ENCODE results near the gene SLC35F4.

Gene SLC35F4

GRCh38 chr14:57612946-57613345 is 252.9 kb downstream of the SLC35F4 start:
- DNase-seq (ENCODE audit: low spot score): no peak

- DNase-seq (ENCODE audit: low spot score): no peak
Measured at GRCh38 chr14:57611555-57612075, 254.3 kb downstream of the SLC35F4 start.

- no peak for DNase-seq (ENCODE audit: low spot score)
Measured at GRCh38 chr14:57610631-57611030, 255.3 kb downstream of the SLC35F4 start.

- no peak for DNase-seq (ENCODE audit: low spot score)
Measured at GRCh38 chr14:57609192-57610075, 256.5 kb downstream of the SLC35F4 start.

GRCh38 chr14:57607086-57607485 is 258.8 kb downstream of the SLC35F4 start:
- DNase-seq (ENCODE audit: low spot score): no peak

- DNase-seq (ENCODE audit: low spot score): no peak
Measured at GRCh38 chr14:57583396-57583795, 282.5 kb downstream of the SLC35F4 start.

- no peak for DNase-seq (ENCODE audit: low spot score)
Measured at GRCh38 chr14:57582746-57583145, 283.1 kb downstream of the SLC35F4 start.

- no peak for DNase-seq (ENCODE audit: low spot score)
Measured at GRCh38 chr14:57578801-57579200, 287.1 kb downstream of the SLC35F4 start.

GRCh38 chr14:57576498-57576897 is 289.4 kb downstream of the SLC35F4 start:
- no peak for DNase-seq (ENCODE audit: low spot score)

GRCh38 chr14:57575482-57575881 is 290.4 kb downstream of the SLC35F4 start:
- DNase-seq (ENCODE audit: low spot score): no peak

- no peak for DNase-seq (ENCODE audit: low spot score)
Measured at GRCh38 chr14:57574617-57575288, 291.1 kb downstream of the SLC35F4 start.

GRCh38 chr14:57573173-57573572 is 292.7 kb downstream of the SLC35F4 start:
- DNase-seq (ENCODE audit: low spot score): no peak

- no peak for DNase-seq (ENCODE audit: low spot score)
Measured at GRCh38 chr14:57568554-57568953, 297.3 kb downstream of the SLC35F4 start.

GRCh38 chr14:57567220-57567619 is 298.7 kb downstream of the SLC35F4 start:
- DNase-seq (ENCODE audit: low spot score): no peak

GRCh38 chr14:57560681-57561080 is 305.2 kb downstream of the SLC35F4 start:
- DNase-seq (ENCODE audit: low spot score): no peak

GRCh38 chr14:57559576-57559975 is 306.3 kb downstream of the SLC35F4 start:
- DNase-seq (ENCODE audit: low spot score): no peak

GRCh38 chr14:57549765-57550420 is 316.0 kb downstream of the SLC35F4 start:
- no peak for DNase-seq (ENCODE audit: low spot score)

GRCh38 chr14:57549016-57549564 is 316.8 kb downstream of the SLC35F4 start:
- no peak for DNase-seq (ENCODE audit: low spot score)

- no peak for DNase-seq (ENCODE audit: low spot score)
Measured at GRCh38 chr14:57547131-57547530, 318.8 kb downstream of the SLC35F4 start.

- peak; percentile 6 for DNase-seq (ENCODE audit: low spot score)
Measured at GRCh38 chr14:57533214-57533613, 332.7 kb downstream of the SLC35F4 start.

- DNase-seq (ENCODE audit: low spot score): no peak
Measured at GRCh38 chr14:57530571-57530970, 335.3 kb downstream of the SLC35F4 start.

- no peak for DNase-seq (ENCODE audit: low spot score)
Measured at GRCh38 chr14:57526942-57527341, 338.9 kb downstream of the SLC35F4 start.

All from AG08396 (cell line).